G401 (cell line): ENCODE data around the gene ERVW-1. TPM values are rescaled to one million over a fixed set of nuclear protein-coding genes. Genes with fewer than 3 reads are reported as not detected.
"Not testable (repeated sequence)": the region's sequence is repeated elsewhere in the genome, so short reads cannot be mapped to it uniquely, and the experiment has no call there.

Experiments used
- DNase-seq: peaks from one replicate; pipeline ENCODE4 v3.0.0-alpha.2; 2015; ENCODE audit warnings: low spot score
- in situ Hi-C: cut with HindIII; loops from 2 replicates; pipeline ENCODE4 v1.10.0; 2016; ENCODE audit warnings: low sequenced_read_pairs, mixed read lengths
- total RNA-seq: library from RNA; depleted of rRNA; stranded (reverse); fragments of >200 nt; shearing (Covaris generic); gene quantifications from 2 replicates; pipeline ENCODE4 v1.2.3, GENCODE V29; 2014

ERVW-1 gene
- total RNA-seq, 1 experiment from 2014 or later, result not detected

GRCh38 chr7:92475851-92476590 lies 1.7 kb downstream of the ERVW-1 start:
- DNase-seq, result not testable (repeated sequence)

GRCh38 chr7:92475261-92475770 lies 2.4 kb downstream of the ERVW-1 start:
- DNase-seq, in situ Hi-C loops: not testable (repeated sequence)

More at GRCh38 chr7:92475851-92476590, 1.7 kb downstream of the ERVW-1 start:
- in situ Hi-C loops, result not testable (repeated sequence)

GRCh38 chr7:92473989-92474388 lies 3.8 kb downstream of the ERVW-1 start:
- in situ Hi-C loops, DNase-seq: not testable (repeated sequence)

GRCh38 chr7:92468589-92468988 lies 9.2 kb downstream of the ERVW-1 start:
- in situ Hi-C loops, result not testable (repeated sequence)

GRCh38 chr7:92466682-92467081 lies 11.1 kb downstream of the ERVW-1 start:
- DNase-seq, result no peak
- in situ Hi-C loops, result no loop called here

More at GRCh38 chr7:92468589-92468988, 9.2 kb downstream of the ERVW-1 start:
- not testable (repeated sequence) for DNase-seq

- in situ Hi-C loops, result no loop called here
- no peak for DNase-seq
Observed at GRCh38 chr7:92464515-92464914, 13.2 kb downstream of the ERVW-1 start.

- in situ Hi-C loops, result no loop called here
- no peak for DNase-seq
Observed at GRCh38 chr7:92462560-92462959, 15.2 kb downstream of the ERVW-1 start.

GRCh38 chr7:92461027-92462003 lies 16.4 kb downstream of the ERVW-1 start:
- in situ Hi-C loops, result no loop called here
- peak; percentile 23 for DNase-seq

GRCh38 chr7:92460510-92460909 lies 17.2 kb downstream of the ERVW-1 start:
- in situ Hi-C loops, result no loop called here
- DNase-seq, result no peak

GRCh38 chr7:92460109-92460508 lies 17.6 kb downstream of the ERVW-1 start:
- in situ Hi-C loops, result no loop called here
- no peak for DNase-seq

GRCh38 chr7:92456236-92456635 lies 21.5 kb downstream of the ERVW-1 start:
- no peak for DNase-seq
- in situ Hi-C loops, result no loop called here

- DNase-seq, result no peak
- in situ Hi-C loops, result no loop called here
Observed at GRCh38 chr7:92451645-92452044, 26.1 kb downstream of the ERVW-1 start.

GRCh38 chr7:92448205-92448747 lies 29.5 kb downstream of the ERVW-1 start:
- peak; percentile 71 for DNase-seq
- in situ Hi-C loops, result no loop called here

GRCh38 chr7:92447345-92448204 lies 30.2 kb downstream of the ERVW-1 start, which contains the start of gene GATAD1:
GATAD1 (plus strand) TSS chr7:92447482; CDS start chr7:92447730, 248 bp downstream.
- peak; percentile 93 for DNase-seq
- in situ Hi-C loops, result no loop called here

GRCh38 chr7:92446869-92447344 lies 30.8 kb downstream of the ERVW-1 start:
- in situ Hi-C loops, result no loop called here
- no peak for DNase-seq

- DNase-seq, in situ Hi-C loops: not testable (repeated sequence)
Observed at GRCh38 chr7:92442720-92443119, 35.0 kb downstream of the ERVW-1 start.

GRCh38 chr7:92437956-92438491 lies 39.7 kb downstream of the ERVW-1 start:
- DNase-seq, result no peak
- in situ Hi-C loops, result no loop called here
